ENCODE data around the gene URB1.
"Not testable (repeated sequence)": the region's sequence is repeated elsewhere in the genome, so short reads cannot be mapped to it uniquely, and the experiment has no call there.

Gene URB1

DNA sequence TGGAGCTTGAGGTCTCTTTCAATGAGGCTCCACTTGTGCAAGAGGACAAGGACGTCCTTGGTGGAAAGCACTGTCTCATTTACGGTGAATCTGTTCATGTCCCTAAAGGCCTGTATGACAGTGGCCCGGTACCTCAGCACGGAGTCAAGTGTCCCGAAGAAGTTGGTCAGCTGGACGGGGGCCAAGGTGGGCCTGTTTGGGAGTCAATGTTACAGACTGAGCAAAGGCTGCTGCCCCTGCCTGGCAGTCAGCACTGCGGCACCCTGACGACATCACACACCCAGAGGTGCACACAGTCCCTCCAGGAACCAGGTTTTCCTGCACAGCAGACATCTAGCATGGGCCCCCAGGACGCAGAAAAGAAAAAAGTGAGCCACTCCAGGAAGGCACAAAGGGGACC lies 75.1 kb downstream of the URB1 start:
- no peak for DNase-seq

DNA sequence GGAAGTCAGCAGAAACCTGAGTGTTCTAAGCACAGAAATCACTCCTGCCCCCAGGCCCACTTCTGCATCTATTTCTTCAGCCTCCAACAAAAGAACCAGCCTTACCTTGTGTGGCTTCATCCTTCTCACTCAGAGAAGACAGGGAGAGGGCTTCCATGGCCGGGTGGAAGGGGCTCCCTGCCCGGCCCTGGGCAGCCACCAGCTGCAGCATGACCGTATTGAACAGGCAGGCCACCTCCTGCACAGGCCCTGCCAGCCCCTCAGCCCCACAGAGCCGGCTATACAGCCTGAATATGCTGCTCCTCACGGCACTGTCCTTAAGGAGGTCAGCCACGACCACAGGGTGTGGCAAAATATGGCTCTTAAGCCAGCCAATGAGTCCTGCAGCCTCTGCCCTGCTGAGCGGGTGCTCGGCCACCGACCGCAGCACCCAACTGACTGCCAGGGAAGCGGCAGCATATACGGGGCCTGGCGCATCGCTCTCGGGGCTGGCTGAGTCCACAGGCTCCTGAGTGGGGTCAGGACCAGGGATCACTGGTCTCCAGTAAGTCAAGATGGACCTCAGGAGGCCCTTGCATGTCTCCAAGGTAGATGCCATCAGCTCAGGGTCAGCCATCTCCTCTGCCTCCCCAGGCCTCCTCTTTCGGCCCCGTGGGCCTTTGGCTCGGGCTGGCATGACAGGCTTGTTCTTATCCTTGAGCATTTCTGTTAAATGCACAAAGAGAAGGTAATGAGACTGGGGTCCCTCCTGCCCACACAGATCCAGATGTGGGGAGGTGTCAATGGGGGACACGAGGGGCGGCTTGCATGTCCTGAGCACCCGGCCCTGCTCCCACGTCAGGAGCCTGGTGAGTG lies 76.2 kb downstream of the URB1 start:
- no peak for DNase-seq

DNA sequence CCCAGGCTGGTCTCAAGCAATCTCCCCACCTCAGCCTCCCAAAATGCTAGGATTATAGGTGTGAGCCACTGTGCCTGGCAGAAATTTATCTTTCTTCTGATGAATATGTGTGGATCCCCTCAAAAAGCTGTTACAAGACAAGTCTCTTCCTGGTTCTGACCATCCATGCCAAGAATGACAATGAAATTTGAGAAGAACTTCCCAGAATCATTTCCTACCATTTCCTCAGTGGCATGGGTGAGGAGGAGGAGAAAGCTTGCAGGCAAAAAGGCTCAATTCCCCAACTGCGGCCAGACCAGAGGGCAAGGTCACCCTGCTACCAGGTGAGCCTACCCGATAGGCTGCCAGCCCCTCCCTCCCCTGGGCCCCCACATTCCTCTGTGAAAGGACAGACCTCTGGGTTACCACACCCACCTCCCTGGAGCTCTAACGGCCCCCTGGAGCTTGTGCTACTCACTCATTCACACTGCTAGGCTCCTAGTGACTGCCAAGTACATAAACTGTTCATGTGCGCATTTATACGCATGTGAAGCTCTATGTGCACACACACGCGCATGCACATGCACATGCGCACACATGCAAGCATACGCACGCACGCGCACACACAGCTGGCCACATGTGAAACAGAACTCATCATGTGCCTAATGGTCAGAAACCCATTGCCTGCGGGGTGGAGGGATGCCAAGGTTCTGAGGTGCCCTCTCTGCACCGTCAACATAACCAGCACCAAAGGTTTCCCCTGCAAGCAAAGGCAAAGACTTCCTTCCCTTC lies 77.1 kb downstream of the URB1 start:
- no peak for DNase-seq

DNA sequence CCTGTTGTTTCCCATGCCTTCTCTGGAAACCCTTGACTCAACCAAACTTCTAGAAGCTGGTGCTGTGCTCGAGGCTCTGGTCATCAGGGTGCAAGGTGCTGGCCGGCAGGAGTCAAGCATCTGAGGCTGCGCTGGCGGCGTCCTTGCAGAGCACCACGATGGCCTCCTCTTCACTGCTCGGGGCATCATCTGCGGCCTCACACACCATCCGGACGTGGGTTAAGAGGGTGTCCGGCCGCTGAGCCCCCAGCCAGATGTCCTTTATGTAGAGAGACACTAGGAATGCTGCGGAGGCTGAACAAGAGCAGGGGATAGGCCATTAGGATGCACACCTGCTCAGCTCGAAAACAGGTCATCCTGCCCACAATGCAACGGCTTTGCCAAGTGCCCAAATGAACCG lies 78.0 kb downstream of the URB1 start:
- DNase-seq: no peak

DNA sequence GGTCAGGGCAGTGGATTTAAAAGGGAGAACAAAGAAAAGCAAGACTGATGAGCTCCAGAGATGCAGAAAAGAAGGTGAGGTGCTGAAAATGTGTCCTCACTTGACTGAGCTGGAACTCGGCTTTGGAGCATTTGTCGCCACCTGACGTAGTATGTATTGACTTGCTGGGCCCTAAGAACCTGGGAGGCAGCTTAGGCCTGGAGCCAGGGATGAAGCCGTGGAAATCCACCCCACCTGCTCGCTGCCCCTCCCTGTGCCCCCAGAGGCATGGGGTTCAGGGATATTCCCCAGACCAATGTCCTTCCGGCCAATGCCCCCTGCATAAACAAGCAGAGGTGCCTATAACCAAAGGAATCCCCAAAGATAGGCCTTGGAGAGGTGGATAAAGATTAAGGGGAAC lies 79.8 kb downstream of the URB1 start:
- DNase-seq: no peak

DNA sequence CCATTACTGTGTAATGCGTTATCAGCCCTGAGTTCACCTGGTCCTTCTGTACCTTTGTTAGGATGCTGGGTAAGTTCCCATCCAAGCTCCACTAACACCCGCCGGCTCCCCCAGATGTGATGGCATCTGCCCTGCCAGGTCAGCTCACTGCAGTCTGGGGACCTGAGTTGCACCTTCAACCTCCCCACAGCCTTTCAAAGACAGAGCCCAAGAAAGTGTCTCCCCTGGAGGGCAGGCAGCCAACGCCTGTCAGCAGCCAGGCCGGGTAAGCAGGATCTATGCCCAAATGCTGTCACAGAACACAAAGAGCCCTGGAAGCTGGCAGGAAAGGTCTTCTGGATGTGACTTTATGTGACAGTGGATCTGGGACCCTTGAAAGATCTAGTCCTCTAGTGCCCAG lies 80.5 kb downstream of the URB1 start:
- DNase-seq: no peak

DNA sequence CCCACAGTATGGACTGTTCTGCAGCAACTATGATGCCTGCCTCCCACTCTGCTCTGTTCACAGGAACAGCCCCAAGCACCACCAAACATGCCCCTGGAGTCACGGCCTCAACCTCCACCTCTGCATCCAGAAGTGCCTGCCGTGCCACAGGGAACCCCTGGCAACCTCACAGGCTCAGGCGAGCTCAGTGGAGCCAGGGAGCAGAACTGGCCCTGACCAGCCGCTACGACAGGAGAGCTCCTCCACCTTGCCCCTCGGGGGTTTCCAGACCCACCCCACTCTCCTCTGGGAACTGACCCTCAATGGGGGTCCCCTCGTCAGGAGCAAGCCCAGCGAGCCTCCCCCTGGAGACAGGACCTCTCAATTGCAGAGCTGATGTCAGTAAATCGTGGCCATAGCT lies 81.2 kb downstream of the URB1 start:
- no peak for DNase-seq

DNA sequence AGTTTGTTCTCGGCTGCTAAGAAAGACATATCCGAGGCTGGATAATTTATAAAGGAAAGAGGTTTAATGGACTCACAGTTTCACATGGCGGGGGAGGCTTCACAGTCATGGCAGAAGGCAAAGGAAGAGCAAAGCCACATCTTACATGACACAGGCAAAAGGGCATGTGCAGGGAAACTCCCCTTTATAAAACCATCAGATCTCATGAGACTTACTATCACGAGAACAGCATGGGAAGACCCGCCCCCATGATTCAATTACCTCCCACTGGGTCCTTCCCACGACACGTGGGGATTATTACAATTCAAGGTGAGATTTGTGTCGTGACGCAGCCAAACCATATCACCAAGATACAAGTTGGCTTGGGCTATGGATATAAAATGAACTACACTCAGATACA lies 81.8 kb downstream of the URB1 start:
- DNase-seq: not testable (repeated sequence)

DNA sequence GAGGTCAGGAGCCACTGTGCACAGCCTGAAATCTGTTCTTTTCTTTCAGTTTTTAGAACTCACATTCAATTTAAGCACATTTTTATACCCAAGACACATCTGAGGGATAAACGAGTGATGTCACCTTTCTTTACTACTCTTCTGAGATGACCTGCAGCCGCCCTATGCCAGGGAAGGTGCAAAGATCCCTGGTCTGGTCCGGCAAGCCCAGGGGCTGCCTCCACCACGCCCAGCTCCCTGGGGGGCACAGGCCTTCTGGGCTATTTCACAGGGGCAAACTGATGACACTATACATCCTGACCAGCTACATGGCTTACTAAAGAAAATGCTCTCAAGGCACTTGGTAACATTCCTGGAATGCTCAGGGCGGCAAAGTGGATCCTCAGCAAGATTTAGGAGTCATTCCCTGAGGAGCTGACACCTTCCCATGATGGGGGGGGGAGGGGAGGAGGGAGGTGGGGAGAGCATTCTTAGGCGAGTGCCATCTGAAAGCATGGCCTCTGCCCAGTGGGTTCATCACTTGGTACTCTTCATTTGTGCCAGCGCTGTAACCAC lies 82.8 kb downstream of the URB1 start:
- DNase-seq: no peak

DNA sequence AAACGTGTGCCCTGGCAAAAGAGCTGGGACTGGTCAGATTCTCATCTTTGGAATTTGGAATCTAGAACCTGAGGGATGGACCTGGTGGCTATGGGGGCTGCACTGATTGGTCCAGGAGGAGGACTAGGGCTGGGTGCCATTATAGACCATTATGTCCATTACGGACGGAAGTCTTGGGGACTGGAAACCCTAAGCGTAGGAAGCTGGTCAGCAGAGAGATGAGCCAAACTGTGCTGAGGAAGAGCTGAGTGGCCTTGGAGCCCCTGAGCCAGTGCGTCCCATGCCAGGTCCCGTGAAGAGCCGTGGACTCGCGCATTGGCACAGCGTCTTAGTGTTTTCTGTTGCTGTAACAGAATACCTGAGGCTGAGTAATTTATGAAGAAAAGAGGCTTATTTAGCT lies 84.1 kb downstream of the URB1 start:
- DNase-seq: no peak

DNA sequence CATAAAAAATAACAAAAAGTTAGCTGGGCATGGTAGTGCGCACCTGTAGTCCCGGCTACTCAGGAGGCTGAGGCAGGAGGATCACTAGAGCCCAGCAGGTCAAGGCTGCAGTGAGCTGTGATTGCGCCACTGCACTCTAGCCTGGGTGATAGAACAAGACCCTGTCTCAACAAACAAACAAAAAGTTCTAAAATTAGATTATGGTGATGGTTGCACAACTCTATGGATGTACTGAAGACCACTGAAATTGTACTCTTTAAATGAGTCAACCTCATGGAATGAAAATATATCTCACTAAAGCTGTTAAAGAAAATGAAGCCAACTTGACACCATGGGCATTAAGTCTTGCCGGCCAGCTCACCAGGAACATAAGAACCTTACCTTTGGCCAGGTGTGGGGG lies 85.1 kb downstream of the URB1 start:
- no peak for DNase-seq

DNA sequence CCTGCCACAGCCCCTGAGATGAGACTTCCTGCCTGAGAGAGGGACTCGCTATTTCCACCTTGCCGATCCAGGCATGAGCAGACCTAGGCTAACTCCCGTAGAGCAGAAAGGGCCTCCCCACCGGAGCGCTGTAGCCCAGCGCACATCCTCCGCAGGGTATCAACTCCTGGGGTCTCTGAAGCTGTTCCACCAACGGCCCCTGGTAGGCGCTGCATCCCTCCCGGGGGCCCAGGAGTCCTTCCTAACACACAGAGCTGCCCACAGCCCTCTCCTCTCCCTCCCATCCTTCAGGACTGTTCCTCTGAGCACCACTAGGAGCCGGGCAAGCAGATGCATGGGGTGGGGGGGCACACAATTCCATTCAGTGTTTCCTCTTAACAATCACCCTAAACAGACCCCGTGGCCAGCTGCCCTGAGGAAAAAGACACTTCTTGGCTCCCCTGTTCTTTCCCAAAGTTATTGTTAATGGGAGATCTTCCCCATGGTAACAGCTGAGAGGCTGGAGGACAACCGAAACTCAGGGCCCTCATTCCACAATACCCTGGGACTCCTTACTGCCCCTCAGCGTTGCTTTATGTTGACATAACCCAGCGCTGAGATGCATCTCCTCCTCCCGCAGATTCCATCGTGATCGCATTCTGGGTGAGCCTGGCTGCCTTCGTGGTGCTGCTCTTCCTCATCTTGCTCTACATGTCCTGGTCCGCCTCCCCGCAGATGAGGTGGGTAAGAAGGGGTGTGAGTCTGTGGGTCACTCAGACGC lies 86.6 kb downstream of the URB1 start:
- no peak for DNase-seq

DNA sequence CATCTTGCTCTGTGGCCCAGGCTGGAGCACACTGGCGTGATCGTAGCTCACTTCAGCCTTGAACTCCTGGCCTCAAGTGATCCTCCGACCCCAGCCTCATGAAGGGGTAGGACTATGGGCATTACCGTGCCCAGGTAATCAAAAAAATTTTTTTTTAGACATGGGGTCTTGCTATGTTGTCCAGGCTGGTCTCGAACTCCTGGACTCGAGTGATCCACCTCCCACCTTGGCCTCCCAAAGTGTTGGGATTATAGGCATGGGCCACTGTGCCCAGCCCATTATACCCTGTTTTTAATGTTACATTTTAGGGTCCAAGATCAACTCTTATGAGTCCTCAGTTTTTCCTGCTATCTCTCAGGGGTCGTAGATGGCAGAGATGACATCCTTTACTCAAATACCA lies 87.8 kb downstream of the URB1 start:
- DNase-seq: no peak

DNA sequence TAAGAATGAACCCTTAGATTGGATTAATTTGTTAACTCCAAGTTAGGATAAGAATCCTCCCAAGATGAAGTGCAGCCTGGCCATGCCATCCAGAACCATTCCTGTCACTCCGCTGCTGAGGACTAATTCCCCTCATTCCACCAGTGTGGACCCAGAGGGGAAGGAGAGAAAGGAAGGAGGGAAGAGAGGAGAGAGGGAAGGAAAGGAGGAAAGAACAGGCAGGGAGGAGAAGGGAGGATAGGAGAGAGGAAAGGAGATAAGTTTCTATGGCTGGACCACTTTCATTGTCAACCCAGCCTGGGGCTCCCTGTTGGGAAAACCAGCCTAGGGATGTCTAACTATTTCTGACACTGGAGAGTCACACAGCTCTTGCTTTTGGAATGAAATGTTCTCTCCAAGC lies 89.4 kb downstream of the URB1 start:
- no peak for DNase-seq

DNA sequence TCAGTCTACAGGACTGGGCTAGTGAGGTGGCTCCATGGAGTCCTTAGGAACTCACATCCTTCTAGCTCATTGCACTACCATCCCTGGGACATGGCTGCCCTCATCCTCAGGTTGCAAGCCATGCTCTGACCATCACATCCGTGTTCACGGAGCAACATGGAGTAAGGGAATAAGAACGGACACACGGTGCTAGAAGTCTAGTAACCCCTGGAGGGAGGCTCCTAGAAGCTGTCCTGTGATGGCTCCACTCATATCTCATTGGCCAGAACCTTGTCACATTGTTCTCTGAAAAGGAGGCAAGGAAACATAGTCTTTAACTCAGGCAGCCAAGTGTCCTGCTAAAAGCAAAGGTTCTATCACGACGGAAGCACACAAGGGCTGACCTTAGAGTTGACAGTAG lies 90.3 kb downstream of the URB1 start:
- no peak for DNase-seq

DNA sequence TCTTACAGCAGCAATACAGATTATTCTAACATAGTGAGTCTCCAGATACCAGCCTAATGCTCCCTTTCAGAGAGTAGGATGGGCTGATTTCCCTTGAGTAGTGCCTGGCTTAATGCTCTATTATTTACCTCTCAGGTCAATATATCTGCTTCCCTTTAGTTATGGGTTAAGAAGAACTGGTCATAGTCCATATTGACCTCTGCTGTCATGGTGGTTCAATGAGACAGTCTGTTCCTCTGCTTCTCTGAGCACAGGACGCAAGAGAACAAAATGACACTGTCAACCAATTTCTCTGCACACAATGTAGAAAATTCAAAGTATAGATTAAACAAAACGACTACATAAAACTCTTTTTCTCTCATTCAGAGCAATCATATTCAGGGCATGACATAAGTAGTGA lies 91.2 kb downstream of the URB1 start:
- no peak for DNase-seq

DNA sequence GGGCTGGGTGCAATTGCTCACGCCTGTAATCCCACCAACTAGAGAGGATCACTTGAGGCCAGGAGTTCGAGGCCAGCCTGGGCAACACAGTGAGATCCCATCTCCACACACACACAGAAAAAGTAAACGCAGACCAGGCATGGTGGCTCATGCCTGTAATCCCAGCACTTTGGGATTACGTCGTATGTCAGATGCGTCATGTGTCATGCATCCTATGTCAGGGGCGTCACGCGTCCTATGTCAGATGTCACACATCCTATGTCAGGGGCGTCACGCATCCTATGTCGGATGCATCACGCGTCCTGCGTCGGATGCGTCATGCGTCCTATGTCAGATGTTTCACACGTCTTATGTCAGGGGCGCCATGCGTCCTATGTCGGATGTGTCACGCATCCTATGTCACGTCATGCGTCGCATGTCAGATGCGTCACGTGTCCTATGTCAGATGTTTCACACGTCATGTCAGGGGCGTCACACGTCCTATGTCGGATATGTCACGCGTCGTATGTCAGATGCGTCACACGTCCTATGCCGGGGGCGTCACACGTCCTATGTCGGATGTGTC lies 92.6 kb downstream of the URB1 start:
- DNase-seq: no peak

DNA sequence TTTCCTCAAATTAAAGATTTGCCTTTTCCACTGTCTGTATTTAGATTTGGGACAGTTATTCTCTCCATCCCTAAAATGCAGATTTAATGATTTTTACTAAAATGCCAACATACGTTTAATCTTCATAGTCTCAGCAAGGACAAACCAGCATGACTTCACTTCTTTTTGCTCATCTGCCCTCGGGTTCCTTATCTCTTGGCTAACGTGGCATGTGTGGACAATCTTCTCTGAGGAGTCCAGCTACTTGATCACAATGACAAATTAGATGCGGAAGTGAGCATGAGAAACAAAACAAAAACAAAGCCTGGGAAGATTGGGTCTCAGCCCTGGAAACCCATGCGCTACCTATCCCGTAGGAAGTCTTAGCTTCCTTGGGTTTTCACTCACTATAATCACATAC lies 93.1 kb downstream of the URB1 start:
- no peak for DNase-seq

DNA sequence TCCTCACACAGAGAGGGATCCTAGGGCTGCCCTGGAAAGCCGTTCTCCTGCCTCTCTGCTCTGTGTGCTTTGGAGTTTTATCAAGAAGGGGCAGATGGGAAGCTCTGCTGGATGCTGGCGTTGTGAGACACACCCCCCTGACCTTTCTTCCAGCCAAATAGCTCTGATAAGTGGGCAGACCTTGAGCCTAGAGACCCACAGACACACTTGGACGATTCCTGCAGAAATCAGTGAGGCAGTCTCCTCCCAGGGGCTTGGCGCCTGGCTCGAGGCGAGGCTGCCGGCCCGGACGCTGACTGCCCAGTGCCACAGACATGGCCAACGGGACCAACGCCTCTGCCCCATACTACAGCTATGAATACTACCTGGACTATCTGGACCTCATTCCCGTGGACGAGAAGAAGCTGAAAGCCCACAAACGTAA lies 94.1 kb downstream of the URB1 start, which contains the start of gene MRAP:
Gene MRAP, plus strand, starts transcription at position 198 of the 424 bp plus-strand sequence. Its CDS starts 117 bp downstream, at position 315.
- no peak for DNase-seq

DNA sequence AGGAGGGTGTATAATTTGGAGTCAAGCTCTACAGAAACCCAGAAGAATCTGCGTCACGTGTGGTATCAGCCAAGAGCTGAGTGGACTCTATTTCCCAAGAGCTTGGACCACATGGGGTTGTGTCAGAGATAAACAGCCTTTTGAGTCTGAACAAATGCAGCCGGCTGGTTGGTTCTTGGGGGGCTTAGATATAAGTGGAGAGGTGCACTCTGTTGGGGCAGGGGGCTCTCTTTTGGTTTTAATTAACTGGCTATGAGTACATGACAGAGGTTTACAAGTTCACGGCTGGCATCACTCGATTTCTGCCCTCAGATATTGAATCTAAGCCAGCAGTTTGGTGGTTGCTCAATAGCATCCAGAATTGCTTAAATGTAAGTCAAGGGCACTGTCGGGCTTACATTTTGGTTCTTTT lies 94.7 kb downstream of the URB1 start:
- no peak for DNase-seq

DNA sequence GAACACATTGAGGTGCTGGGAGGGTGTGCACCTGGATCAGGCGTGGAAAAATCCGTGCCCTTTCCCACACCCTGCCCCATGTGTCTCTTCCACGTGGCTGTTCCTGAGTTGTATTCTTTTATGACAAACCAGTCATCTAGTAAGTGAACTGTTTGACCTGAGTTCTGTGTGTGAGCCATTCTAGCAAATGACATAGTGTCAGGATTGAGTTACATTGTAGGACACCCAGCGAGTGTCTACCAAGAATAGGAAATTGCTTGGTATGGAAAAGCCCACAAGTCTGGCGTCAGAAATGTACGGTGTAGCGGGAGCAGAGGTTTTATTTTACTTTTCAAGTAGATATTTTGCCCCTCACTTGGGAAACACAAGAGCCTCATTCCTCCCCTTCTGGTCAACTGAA lies 95.4 kb downstream of the URB1 start:
- DNase-seq: no peak

DNA sequence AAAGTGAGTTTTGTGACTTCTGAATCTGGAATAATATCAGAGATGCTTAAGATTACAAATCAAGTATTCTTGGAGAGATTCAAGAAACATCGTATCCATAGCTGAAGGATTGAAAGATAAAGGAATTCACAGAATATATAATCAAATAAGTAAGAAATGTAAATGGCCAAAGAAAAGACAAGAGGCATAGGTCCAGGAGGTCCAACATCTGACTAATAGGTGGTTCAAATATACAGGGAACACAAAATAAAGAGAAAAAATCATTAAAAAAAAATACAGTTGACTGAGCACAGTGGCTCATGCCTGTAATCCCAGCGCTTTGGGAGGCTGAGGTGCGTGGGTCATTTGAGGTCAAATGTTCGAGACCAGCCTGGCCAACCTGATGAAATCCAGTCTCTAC lies 107.3 kb downstream of the URB1 start:
- no peak for DNase-seq

DNA sequence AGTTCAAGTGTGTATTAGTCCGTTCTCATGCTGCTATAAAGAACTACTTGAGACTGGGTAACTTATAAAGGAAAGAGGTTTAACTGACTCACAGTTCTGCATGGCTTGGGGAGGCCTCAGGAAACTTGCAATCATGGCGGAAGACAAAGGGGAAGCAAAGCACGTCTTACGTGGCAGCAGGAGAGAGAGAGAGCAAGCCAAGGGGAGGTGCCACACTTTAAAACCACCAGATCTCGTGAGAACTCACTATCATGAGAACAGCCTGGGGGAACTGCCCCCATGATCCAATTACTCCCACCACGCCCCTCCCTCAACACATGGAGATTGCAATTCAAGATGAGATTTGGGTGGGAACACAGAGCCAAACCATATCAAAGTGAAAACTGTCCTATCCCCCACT lies 109.8 kb downstream of the URB1 start:
- no peak for DNase-seq

Measured in NCI-H2029 treated with DMSO at 0.1 percent for 48 hours (cell line).